C4-2B (cell line): ENCODE results near the gene MSX2.

Experiments
- CTCF ChIP-seq: fragments of 450-650 bp; conservative IDR thresholded peaks from 2 replicates; pipeline ENCODE4 v1.5.1; 2017; ENCODE audit warnings: mild to moderate bottlenecking
- ZFX ChIP-seq: fragments of 450-650 bp; IDR thresholded peaks from 2 replicates; pipeline ENCODE4 v1.6.1; 2017

GRCh38 chr5:174693697-174694385 lies 30.5 kb upstream of the MSX2 start:
- TF ChIP-seq CTCF (no peak), ZFX (no peak)
